HFFc6 (cell line): ENCODE measurements around the gene GPR84. TPM values are rescaled to one million over a fixed set of nuclear protein-coding genes. Genes with fewer than 3 reads are reported as not detected.

ENCODE experiments used
- DNase-seq: peaks from one replicate; pipeline ENCODE4 v3.0.0-alpha.2; 2018
- H3K27ac Mint-ChIP-seq: 2 replicates; pipeline ENCODE4 v1.8.0; 2020; ENCODE audit warnings: mild to moderate bottlenecking, mixed read lengths
- H3K27me3 Mint-ChIP-seq: 2 replicates; pipeline ENCODE4 v1.8.0; 2021; ENCODE audit warnings: mild to moderate bottlenecking, moderate library complexity, mixed read lengths; ENCODE audit not compliant: insufficient read depth
- H3K36me3 Mint-ChIP-seq: 2 replicates; pipeline ENCODE4 v1.8.0; 2021; ENCODE audit warnings: low read depth, mixed read lengths
- H3K4me1 Mint-ChIP-seq: 2 replicates; pipeline ENCODE4 v1.8.0; 2020; ENCODE audit warnings: low read depth, mixed read lengths
- H3K4me3 Mint-ChIP-seq: 2 replicates; pipeline ENCODE4 v1.8.0; 2020; ENCODE audit warnings: mild to moderate bottlenecking, moderate library complexity, mixed read lengths
- H3K9me3 Mint-ChIP-seq: 2 replicates; pipeline ENCODE4 v1.8.0; 2020; ENCODE audit warnings: mild to moderate bottlenecking, mixed read lengths
- CTCF ChIP-seq: fragments of 200-600 bp; sonication (generic); IDR thresholded peaks from 2 replicates; pipeline ENCODE4 v1.5.0; 2021; ENCODE audit warnings: antibody characterized with exemption, mild to moderate bottlenecking
- total RNA-seq, 6 experiments: library from RNA; stranded (reverse); fragmentation: NEBNext Ultra II Directional; extraction: Animal tissue kit (Norgen Biotek cat#: 25700); gene quantifications; 2 replicates in 1 of 6; 3 replicates in 5 of 6; pipeline ENCODE4 v1.2.3, GENCODE V29; 2021

The GPR84 gene
- total RNA-seq, 6 experiments from 2014 or later: not detected

GRCh38 chr12:54372113-54372806 is 8.0 kb upstream of the GPR84 start:
- no peaks in the 10 kb centered on the region for H3K36me3 Mint-ChIP-seq
- no peak overlapping the region for H3K4me3 Mint-ChIP-seq
- H3K27me3 Mint-ChIP-seq: no peaks in the 10 kb centered on the region; the same call in 1 of the 2 replicates
- DNase-seq: no peak
- peaks cover 53% of the 10 kb centered on the region for H3K4me1 Mint-ChIP-seq
- peak overlapping the region; percentile 46 for H3K27ac Mint-ChIP-seq
- H3K9me3 Mint-ChIP-seq: no peaks in the 10 kb centered on the region
- no peak for TF ChIP-seq CTCF

GRCh38 chr12:54371328-54372112 is 7.2 kb upstream of the GPR84 start:
- no peak for TF ChIP-seq CTCF
- no peaks in the 10 kb centered on the region; the same call in 1 of the 2 replicates for H3K27me3 Mint-ChIP-seq
- peak overlapping the region; percentile 46 for H3K27ac Mint-ChIP-seq
- no peaks in the 10 kb centered on the region for H3K36me3 Mint-ChIP-seq
- H3K4me1 Mint-ChIP-seq: peaks cover 54% of the 10 kb centered on the region
- DNase-seq: no peak
- H3K9me3 Mint-ChIP-seq: no peaks in the 10 kb centered on the region
- no peak overlapping the region for H3K4me3 Mint-ChIP-seq

DNA sequence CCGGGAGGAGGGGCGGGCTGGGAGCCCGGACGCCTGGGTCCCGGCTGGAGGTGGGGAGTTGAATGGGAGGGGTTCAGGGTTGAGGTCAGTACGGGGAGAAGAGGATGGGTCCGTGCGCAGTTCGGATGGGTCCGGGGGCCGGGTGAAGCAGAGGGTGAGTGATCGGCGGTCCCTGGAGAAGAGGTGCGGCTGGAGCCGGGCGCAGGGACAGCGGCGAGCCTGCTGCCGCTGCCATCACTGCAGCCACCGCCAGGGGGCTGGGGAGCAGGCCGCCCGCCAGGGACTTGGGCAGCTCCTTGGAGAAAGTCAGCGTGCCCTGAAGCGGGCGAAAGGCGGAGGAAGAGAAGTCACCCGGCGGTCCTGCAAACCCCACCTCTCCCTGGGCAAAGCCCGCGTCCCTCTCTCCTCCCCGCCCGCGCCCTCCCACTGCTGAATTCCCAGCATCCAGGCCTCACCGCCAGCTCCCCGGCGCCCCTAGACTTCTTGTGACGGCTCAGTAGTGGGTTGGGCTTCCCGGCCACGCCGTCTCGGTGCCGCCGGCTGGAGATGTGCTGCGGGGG is 6.0 kb upstream of the GPR84 start:
- Mint-ChIP-seq H3K27me3 (no peaks in the 10 kb centered on the region; the same call in 1 of the 2 replicates), H3K36me3 (no peaks in the 10 kb centered on the region), H3K27ac (0 out of 2 replicates have a peak overlapping the region, but pooled peaks have one; percentile 35), H3K9me3 (no peaks in the 10 kb centered on the region), H3K4me3 (peak overlapping the region; percentile 79), H3K4me1 (peaks cover 54% of the 10 kb centered on the region)
- DNase-seq: peak; percentile 83
- TF ChIP-seq CTCF: peak; percentile 95

DNA sequence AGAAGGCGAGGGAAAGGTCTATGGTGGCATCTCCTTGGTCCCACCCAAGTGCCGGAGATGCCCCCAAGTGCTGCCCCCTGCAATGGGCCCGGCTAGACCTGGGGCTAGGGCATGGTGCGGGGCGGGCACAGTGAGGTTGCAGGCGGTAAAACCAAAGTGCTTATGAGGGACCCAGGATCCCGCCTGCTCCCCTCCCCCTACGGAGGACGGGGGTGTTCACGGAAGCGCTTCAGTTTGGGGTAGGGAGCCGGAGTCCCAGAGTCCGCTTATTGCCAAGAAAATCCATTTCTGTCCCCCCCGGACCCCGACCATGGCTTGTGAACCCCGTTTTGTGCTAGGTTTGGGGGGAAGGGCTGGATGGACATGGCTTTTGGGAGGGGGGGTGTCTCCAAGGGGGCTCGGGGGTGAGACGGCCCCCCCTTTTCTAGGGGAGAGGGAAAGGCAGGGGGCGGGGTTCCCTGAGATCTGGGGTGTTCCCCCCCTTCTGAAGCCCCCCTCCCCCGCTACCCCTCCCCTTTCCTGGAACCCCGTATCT is 5.4 kb upstream of the GPR84 start:
- Mint-ChIP-seq H3K4me1 (peaks cover 55% of the 10 kb centered on the region), H3K36me3 (no peaks in the 10 kb centered on the region), H3K27ac (no peak overlapping the region), H3K9me3 (no peaks in the 10 kb centered on the region), H3K27me3 (no peaks in the 10 kb centered on the region; the same call in 1 of the 2 replicates), H3K4me3 (peak overlapping the region; percentile 76)
- TF ChIP-seq CTCF: no peak
- DNase-seq: no peak

GRCh38 chr12:54368709-54369596 is 4.7 kb upstream of the GPR84 start:
- no peaks in the 10 kb centered on the region; the same call in 1 of the 2 replicates for H3K27me3 Mint-ChIP-seq
- H3K36me3 Mint-ChIP-seq: no peaks in the 10 kb centered on the region
- H3K4me1 Mint-ChIP-seq: peaks cover 55% of the 10 kb centered on the region
- peak; percentile 89 for TF ChIP-seq CTCF
- H3K4me3 Mint-ChIP-seq: peak overlapping the region; percentile 76
- no peaks in the 10 kb centered on the region for H3K9me3 Mint-ChIP-seq
- peak; percentile 87 for DNase-seq
- peak overlapping the region; percentile 44; the same call in 1 of the 2 replicates for H3K27ac Mint-ChIP-seq
